IMR-90 (cell line): ENCODE results near the gene AGPAT3. TPM values are rescaled to one million over a fixed set of nuclear protein-coding genes. Genes with fewer than 3 reads are reported as not detected.

ENCODE experiments used
- ATAC-seq: fragments of 200-7000 bp; cut with Tn5 transposase; 2 replicates; pipeline ENCODE4 v1.9.1; 2020; ENCODE audit warnings: low read depth, mild to moderate bottlenecking, moderate library complexity
- BruUV-seq: library from RNA; stranded (reverse); fragments of 400-500 nt; replicated peaks from 2 replicates; lab custom pipeline; 2021; lab: Mats Ljungman, UMichigan
- CTCF ChIA-PET: fragments of 300-600 bp; formaldehyde crosslinking; extraction: SDS; loops from one replicate; lab custom pipeline; 2021; ENCODE audit warnings: antibody characterized with exemption; lab: Yijun Ruan, JAX
- POLR2A ChIA-PET: fragments of 300-600 bp; sonication (Branson Sonifier 250); formaldehyde crosslinking; loops from one replicate; lab custom pipeline; 2022; ENCODE audit warnings: antibody characterized with exemption; ENCODE audit not compliant: unreplicated experiment; lab: Charles Lee
- DNase-seq: peaks from one replicate; pipeline ENCODE4 v3.0.0; 2013
- H2AFZ ChIP-seq: replicated peaks from 2 replicates; pipeline ENCODE3; 2013; ENCODE audit warnings: low read length, mild to moderate bottlenecking; ENCODE audit not compliant: poor library complexity
- H2AK5ac ChIP-seq: 2 replicates; pipeline ENCODE4 v1.6.1; 2013; ENCODE audit warnings: low read depth, low read length, inconsistent platforms
- H2AK9ac ChIP-seq: replicated peaks from 2 replicates; pipeline ENCODE3; 2013; ENCODE audit warnings: mild to moderate bottlenecking, low read depth, low read length, moderate library complexity; ENCODE audit not compliant: poor library complexity
- H2BK120ac ChIP-seq: 2 replicates; pipeline ENCODE4 v1.6.1; 2013; ENCODE audit warnings: low read depth, low read length, inconsistent platforms
- H2BK15ac ChIP-seq: 3 replicates; pipeline ENCODE4 v1.6.1; 2013; ENCODE audit warnings: low read depth, low read length, inconsistent platforms
- H2BK20ac ChIP-seq: 2 replicates; pipeline ENCODE4 v1.6.1; 2013; ENCODE audit warnings: low read depth, mild to moderate bottlenecking, inconsistent platforms, low read length, moderate library complexity
- H2BK5ac ChIP-seq: 2 replicates; pipeline ENCODE4 v1.6.1; 2013; ENCODE audit warnings: mild to moderate bottlenecking, low read depth, low read length, inconsistent platforms; ENCODE audit not compliant: poor library complexity, severe bottlenecking
- H3K14ac ChIP-seq: replicated peaks from 2 replicates; pipeline ENCODE4 v1.6.1; 2013; ENCODE audit warnings: low read depth, low read length, inconsistent platforms
- H3K18ac ChIP-seq: 2 replicates; pipeline ENCODE4 v1.6.1; 2013; ENCODE audit warnings: low read depth, low read length, control low read depth
- H3K23ac ChIP-seq: 2 replicates; pipeline ENCODE4 v1.6.1; 2013; ENCODE audit warnings: low read depth, low read length, inconsistent platforms
- H3K27ac ChIP-seq: 2 replicates; pipeline ENCODE4 v1.5.1; 2013; ENCODE audit warnings: mild to moderate bottlenecking, control low read depth, low read length; ENCODE audit not compliant: insufficient read depth
- H3K27me3 ChIP-seq: 2 replicates; pipeline ENCODE4 v1.6.1; 2013; ENCODE audit warnings: low read length; ENCODE audit not compliant: control insufficient read depth, insufficient read depth
- H3K36me3 ChIP-seq: 2 replicates; pipeline ENCODE4 v1.6.1; 2013; ENCODE audit warnings: low read length, mixed read lengths; ENCODE audit not compliant: control insufficient read depth, insufficient read depth
- H3K4ac ChIP-seq: 2 replicates; pipeline ENCODE4 v1.6.1; 2013; ENCODE audit warnings: low read depth, low read length, inconsistent platforms
- H3K4me1 ChIP-seq: 2 replicates; pipeline ENCODE4 v1.6.1; 2013; ENCODE audit warnings: low read length, mixed read lengths; ENCODE audit not compliant: control insufficient read depth, insufficient read depth
- H3K4me2 ChIP-seq: 2 replicates; pipeline ENCODE4 v1.6.1; 2013; ENCODE audit warnings: low read depth, mild to moderate bottlenecking, control low read depth, low read length, moderate library complexity
- H3K4me3 ChIP-seq: 2 replicates; pipeline ENCODE4 v1.5.1; 2013; ENCODE audit warnings: low read depth, mild to moderate bottlenecking, control low read depth, low read length, moderate library complexity; ENCODE audit not compliant: insufficient read depth
- H3K56ac ChIP-seq: 2 replicates; pipeline ENCODE4 v1.6.1; 2013; ENCODE audit warnings: low read length, inconsistent platforms; ENCODE audit not compliant: insufficient read depth; ENCODE audit errors: extremely low read depth
- H3K79me1 ChIP-seq, 2 experiments: 2 replicates each; pipeline ENCODE4 v1.6.1; 2013; ENCODE audit warnings: low read length in 2 of 2, inconsistent platforms in 1 of 2, low read depth in 1 of 2
- H3K9ac ChIP-seq: 2 replicates; pipeline ENCODE4 v1.6.1; 2013; ENCODE audit warnings: low read depth, low read length, control low read depth
- H3K9me1 ChIP-seq: 2 replicates; pipeline ENCODE4 v1.6.1; 2013; ENCODE audit warnings: low read length, inconsistent platforms; ENCODE audit not compliant: insufficient read depth
- H3K9me3 ChIP-seq: 2 replicates; pipeline ENCODE4 v1.6.1; 2013; ENCODE audit warnings: low read length; ENCODE audit not compliant: control insufficient read depth, insufficient read depth
- H4K20me1 ChIP-seq: 2 replicates; pipeline ENCODE4 v1.6.1; 2013; ENCODE audit warnings: low read length, inconsistent platforms; ENCODE audit not compliant: insufficient read depth
- H4K5ac ChIP-seq: 2 replicates; pipeline ENCODE4 v1.6.1; 2013; ENCODE audit warnings: mild to moderate bottlenecking, low read depth, low read length, control low read depth
- H4K8ac ChIP-seq, 2 experiments: 2 replicates each; pipeline ENCODE4 v1.6.1; 2013; ENCODE audit warnings: low read depth in 2 of 2, low read length in 2 of 2, control low read depth in 1 of 2, inconsistent platforms in 1 of 2
- H4K91ac ChIP-seq: 2 replicates; pipeline ENCODE4 v1.6.1; 2013; ENCODE audit warnings: low read depth, low read length, inconsistent platforms; ENCODE audit not compliant: insufficient read depth
- RAD21 ChIP-seq: IDR thresholded peaks from 2 replicates; pipeline ENCODE4 v1.6.1; 2012; ENCODE audit warnings: low read length, improper control_type of control experiment
- WGBS, 2 experiments: methylation state at CpG; one replicate each; pipeline versions ENCODE4 v1.1.5 to v1.1.7; 2013; ENCODE audit warnings: missing lambda C conversion rate in 2 of 2; ENCODE audit not compliant: insufficient read length in 1 of 2; ENCODE audit errors: extremely low coverage in 2 of 2; 5-methylcytosine and 5-hydroxymethylcytosine counted together
- dilution Hi-C: fragments of 300-500 bp; cut with HindIII; formaldehyde crosslinking; loops from one replicate; pipeline ENCODE4 v1.14.3; 2018; ENCODE audit warnings: low sequenced_read_pairs; ENCODE audit not compliant: unreplicated experiment
- in situ Hi-C: fragments of 300-500 bp; cut with MboI; formaldehyde crosslinking; loops from 3 replicates; pipeline ENCODE4 v1.14.3; 2019; ENCODE audit warnings: low sequenced_read_pairs, inconsistent platforms, mixed read lengths
- intact Hi-C: fragments of 100-400 bp; cut with micrococcal nuclease; formaldehyde crosslinking; loops from 2 replicates; pipeline ENCODE4 v1.10.0; 2022
- polyA plus RNA-seq, 3 experiments: library from polyadenylated mRNA; depleted of rRNA; stranded (reverse); fragments of >200 nt; gene quantifications; 2 replicates each; pipeline ENCODE4 v1.2.3, GENCODE V29; 2012; ENCODE audit warnings: low replicate concordance in 1 of 3
- total RNA-seq: library from RNA; depleted of rRNA; stranded (reverse); fragments of >200 nt; gene quantifications from 2 replicates; pipeline ENCODE4 v1.2.3, GENCODE V29; 2012

AGPAT3 gene
- total and polyA plus RNA-seq, 2 of the 4 experiments (the other 2 are of a cell fraction): 27.1 to 38.7 TPM

- Histone ChIP-seq H2BK20ac (no peak overlapping the region), H3K27ac (no peak overlapping the region)
- in situ Hi-C loops: no loop called here
These were observed 6.5 kb downstream of the AGPAT3 start for GRCh38 chr21:43871487-43871886.

More at GRCh38 chr21:43871487-43871886, 6.5 kb downstream of the AGPAT3 start:
- H3K14ac ChIP-seq: no peak overlapping the region
- no peak overlapping the region for H2BK5ac ChIP-seq
- no peak overlapping the region for H2AK9ac ChIP-seq
- H4K5ac ChIP-seq: no peak overlapping the region
- peaks cover 12% of the 10 kb centered on the region for H3K36me3 ChIP-seq
- ChIA-PET CTCF (no interaction called here), POLR2A (no interaction called here)
- no peak overlapping the region for H3K18ac ChIP-seq
- H3K4me1 ChIP-seq: peaks cover 9% of the 10 kb centered on the region
- no peak overlapping the region for H4K91ac ChIP-seq
- H3K9me1 ChIP-seq: peaks cover 15% of the 10 kb centered on the region; the same call in 1 of the 2 replicates
- no peaks in the 10 kb centered on the region for H3K9me3 ChIP-seq
- no peak overlapping the region for H4K8ac ChIP-seq
- no TSS peak for BruUV-seq
- no peak overlapping the region for H3K9ac ChIP-seq
- WGBS, 2 experiments: 100% methylated on average over 2 of the region's 4 CpGs; no CpG with 5 or more reads in 1 of the 2 experiments
- peaks cover 55% of the 10 kb centered on the region for H4K20me1 ChIP-seq
- H3K23ac ChIP-seq: no peak overlapping the region
- H3K4me2 ChIP-seq: no peak overlapping the region
- no peak for TF ChIP-seq RAD21
- H2AFZ ChIP-seq: no peak overlapping the region
- ATAC-seq (no peak), DNase-seq (no peak)
- intact Hi-C loops (no loop called here), dilution Hi-C loops (no loop called here)
- H3K4me3 ChIP-seq: no peak overlapping the region
- no peak overlapping the region for H2BK15ac ChIP-seq
- H3K56ac ChIP-seq: no peak overlapping the region
- H3K27me3 ChIP-seq: no peaks in the 10 kb centered on the region
- H3K79me1 ChIP-seq: peaks cover 44 to 76% of the 10 kb centered on the region in 2 experiments
- H2BK120ac ChIP-seq: no peak overlapping the region
- H3K4ac ChIP-seq: no peak overlapping the region
- no peak overlapping the region for H2AK5ac ChIP-seq
